C4-2B (cell line): ENCODE results near the gene RGL2.
A peak's percentile ranks its signal among the peaks of the same experiment; 100 is the strongest.
"Not testable (repeated sequence)": the region's sequence is repeated elsewhere in the genome, so short reads cannot be mapped to it uniquely, and the experiment has no call there.

ENCODE experiments used
- H3K27ac ChIP-seq: fragments of 450-650 bp; 2 replicates; pipeline ENCODE4 v1.5.1; 2017
- CTCF ChIP-seq: fragments of 450-650 bp; conservative IDR thresholded peaks from 2 replicates; pipeline ENCODE4 v1.5.1; 2017; ENCODE audit warnings: mild to moderate bottlenecking
- ZFX ChIP-seq: fragments of 450-650 bp; IDR thresholded peaks from 2 replicates; pipeline ENCODE4 v1.6.1; 2017

The RGL2 gene

DNA sequence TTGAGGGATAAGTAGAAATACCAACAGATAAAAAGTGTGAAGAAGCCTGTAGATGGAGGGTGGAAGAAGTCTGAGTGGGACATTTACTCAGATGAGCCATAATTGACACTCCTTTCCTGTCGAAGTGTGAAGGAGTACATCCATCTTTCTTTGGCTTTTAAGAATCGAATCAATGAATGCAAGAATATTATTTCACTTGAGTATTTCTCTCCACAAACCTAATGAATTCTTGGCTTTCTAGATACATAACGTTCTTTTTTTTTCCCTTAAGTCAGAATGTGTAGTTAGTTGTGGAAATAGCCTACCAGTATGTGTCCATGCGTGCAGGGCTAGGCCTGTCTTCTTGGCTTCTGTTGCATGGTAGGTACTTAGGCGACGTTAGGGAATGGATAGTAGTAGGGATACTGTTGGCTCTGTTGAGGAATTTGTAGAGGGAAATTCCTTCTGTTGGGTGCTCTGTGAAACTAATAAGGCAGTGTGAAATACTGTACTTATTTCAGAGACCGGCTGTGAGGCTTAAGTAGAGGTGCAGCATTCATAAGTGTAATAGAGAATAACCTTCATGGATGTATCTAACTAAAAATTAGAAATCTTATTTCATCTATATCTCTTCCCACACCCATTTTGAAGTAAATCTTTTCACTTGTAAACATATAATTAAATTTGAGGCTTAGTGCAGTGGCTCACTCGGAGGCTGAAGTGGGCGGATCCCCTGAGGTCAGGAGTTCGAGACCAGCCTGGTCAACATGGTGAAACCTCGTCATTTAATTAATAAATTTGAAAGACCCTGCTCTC is 25.4 kb downstream of the RGL2 start:
- TF ChIP-seq CTCF (no peak), ZFX (no peak)
- H3K27ac ChIP-seq, result peak overlapping the region; percentile 97

GRCh38 chr6:33272275-33273128 is 26.2 kb downstream of the RGL2 start:
- TF ChIP-seq ZFX (peak; percentile 60), CTCF (no peak)
- H3K27ac ChIP-seq, result peak overlapping the region; percentile 97

- peak; percentile 85 for TF ChIP-seq ZFX
- TF ChIP-seq CTCF, result no peak
- peak within 1 kb of the TSS; percentile 97 for H3K27ac ChIP-seq
Measured at GRCh38 chr6:33271468-33272274, 27.1 kb downstream of the RGL2 start, which contains the start of the genes RPS18 and VPS52. Gene RPS18, plus strand, starts transcription at chr6:33272075. Its CDS starts 45 bp downstream, at chr6:33272120. Gene VPS52, minus strand, starts transcription at chr6:33271876. Its CDS starts 201 bp downstream, at chr6:33271675.

- peak overlapping the region; percentile 97 for H3K27ac ChIP-seq
- TF ChIP-seq ZFX (no peak), CTCF (no peak)
Measured at GRCh38 chr6:33271117-33271467, 27.6 kb downstream of the RGL2 start.

GRCh38 chr6:33264015-33264414 is 34.7 kb downstream of the RGL2 start:
- TF ChIP-seq CTCF, result no peak
- TF ChIP-seq ZFX, result no peak
- H3K27ac ChIP-seq, result no peak overlapping the region

GRCh38 chr6:33262490-33262889 is 36.3 kb downstream of the RGL2 start:
- not testable (repeated sequence) for H3K27ac ChIP-seq

GRCh38 chr6:33259032-33259431 is 39.7 kb downstream of the RGL2 start:
- no peak overlapping the region for H3K27ac ChIP-seq
- no peak for TF ChIP-seq ZFX
- no peak for TF ChIP-seq CTCF
